Kidney (tissue), 14 donors: ENCODE results near the gene N4BP2L2. TPM values are rescaled to one million over a fixed set of nuclear protein-coding genes. Genes with fewer than 3 reads are reported as not detected.

Experiments used
- DNase-seq, 5 donors: peaks; one replicate each; pipeline ENCODE4 v3.0.0-alpha.2; 2013 to 2020
- FAIRE-seq: peaks from 2 replicates; lab custom pipeline; 2012; peaks lifted over from hg19 to GRCh38; lab: Jason Lieb, UNC
- H3K27ac ChIP-seq, 2 donors: one replicate each; pipeline ENCODE4 v1.7.0; 2013; ENCODE audit warnings: low read depth in 2 of 2, low read length in 2 of 2, inconsistent platforms in 1 of 2
- H3K27me3 ChIP-seq: one replicate; pipeline ENCODE4 v1.7.1; 2013; ENCODE audit warnings: low read length, inconsistent platforms; ENCODE audit not compliant: control insufficient read depth, insufficient read depth
- H3K36me3 ChIP-seq, 3 donors: one replicate each; pipeline versions ENCODE4 v1.7.0 to v1.7.1; 2013; ENCODE audit warnings: low read length in 3 of 3, control low read depth in 1 of 3, inconsistent platforms in 1 of 3; ENCODE audit not compliant: insufficient read depth in 3 of 3, control insufficient read depth in 2 of 3
- H3K4me1 ChIP-seq, 3 donors: one replicate each; pipeline versions ENCODE4 v1.7.0 to v1.7.1; 2013; ENCODE audit warnings: low read length in 3 of 3, inconsistent platforms in 1 of 3, low read depth in 1 of 3; ENCODE audit not compliant: control insufficient read depth in 2 of 3, insufficient read depth in 2 of 3
- H3K4me3 ChIP-seq, 3 donors: one replicate each; pipeline versions ENCODE4 v1.7.0 to v1.8.1; 2013; ENCODE audit warnings: low read length in 3 of 3, control low read depth in 1 of 3, inconsistent platforms in 1 of 3
- H3K9ac ChIP-seq, 3 donors: one replicate each; pipeline versions ENCODE4 v1.7.0 to v1.7.1; 2013; ENCODE audit warnings: low read length in 3 of 3, control low read depth in 1 of 3, inconsistent platforms in 1 of 3
- H3K9me3 ChIP-seq, 3 donors: one replicate each; pipeline versions ENCODE4 v1.7.0 to v1.7.1; 2013; ENCODE audit warnings: low read length in 3 of 3, control low read depth in 1 of 3, inconsistent platforms in 1 of 3; ENCODE audit not compliant: control insufficient read depth in 2 of 3, insufficient read depth in 1 of 3
- intact Hi-C: fragments of 100-400 bp; cut with DNase I; formaldehyde crosslinking; loops from one replicate; pipeline ENCODE4 v1.11.1; 2022
- polyA plus RNA-seq: library from polyadenylated mRNA; stranded (reverse); fragments of 350-450 nt; fragmentation: Illumina TruSeq; extraction: RNeasy Lipid Tissue Mini Kit (QIAGEN cat#74804); gene quantifications from one replicate; pipeline ENCODE4 v1.2.3, GENCODE V29; 2014; ENCODE audit warnings: low read depth, low replicate concordance; ENCODE audit not compliant: insufficient read depth
- total RNA-seq: library from RNA; stranded (reverse); fragmentation: NEBNext Ultra II Directional; extraction: Animal tissue kit (Norgen Biotek cat#: 25700); gene quantifications from one replicate; pipeline ENCODE4 v1.2.1, GENCODE V29; 2021
- TF ChIP-seq, protein P1 (sequence below): IDR thresholded peaks from 3 replicates; pipeline ENCODE4 v1.5.1; 2012; ENCODE audit warnings: mild to moderate bottlenecking, moderate library complexity, borderline replicate concordance; ENCODE audit not compliant: insufficient read depth; ENCODE audit errors: extremely low read depth
- donor health status: control.
- donor health status: control.
- donor health status: control.
- donor health status: control.
- donor health status: control.
- donor health status: DM: yes; HTN: yes; CAD: no.
- donor health status: Normal renal cell carcinoma (clear cell type).

The N4BP2L2 gene
- total and polyA plus RNA-seq, 2 donors from 2014 or later = 71.3 to 165 TPM

DNA sequence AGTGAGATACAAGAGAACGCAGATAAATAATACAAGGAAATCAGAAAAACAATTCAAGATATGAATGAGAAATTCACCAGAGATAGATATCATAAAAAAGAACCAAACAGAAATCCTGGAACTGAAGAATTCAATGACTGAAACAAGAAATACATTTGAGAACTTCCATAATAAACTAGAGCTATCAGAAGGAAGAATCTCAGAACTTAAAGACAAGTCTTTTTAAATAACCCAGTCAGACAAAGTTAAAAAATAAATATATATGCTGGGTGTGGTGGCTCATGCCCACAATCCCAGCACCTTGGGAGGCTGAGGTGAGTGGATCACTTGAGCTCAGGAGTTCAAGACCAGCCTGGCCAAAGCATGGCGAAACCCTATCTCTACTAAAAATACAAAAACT, 82.0 kb downstream of the N4BP2L2 start:
- TF ChIP-seq, protein P1, sequence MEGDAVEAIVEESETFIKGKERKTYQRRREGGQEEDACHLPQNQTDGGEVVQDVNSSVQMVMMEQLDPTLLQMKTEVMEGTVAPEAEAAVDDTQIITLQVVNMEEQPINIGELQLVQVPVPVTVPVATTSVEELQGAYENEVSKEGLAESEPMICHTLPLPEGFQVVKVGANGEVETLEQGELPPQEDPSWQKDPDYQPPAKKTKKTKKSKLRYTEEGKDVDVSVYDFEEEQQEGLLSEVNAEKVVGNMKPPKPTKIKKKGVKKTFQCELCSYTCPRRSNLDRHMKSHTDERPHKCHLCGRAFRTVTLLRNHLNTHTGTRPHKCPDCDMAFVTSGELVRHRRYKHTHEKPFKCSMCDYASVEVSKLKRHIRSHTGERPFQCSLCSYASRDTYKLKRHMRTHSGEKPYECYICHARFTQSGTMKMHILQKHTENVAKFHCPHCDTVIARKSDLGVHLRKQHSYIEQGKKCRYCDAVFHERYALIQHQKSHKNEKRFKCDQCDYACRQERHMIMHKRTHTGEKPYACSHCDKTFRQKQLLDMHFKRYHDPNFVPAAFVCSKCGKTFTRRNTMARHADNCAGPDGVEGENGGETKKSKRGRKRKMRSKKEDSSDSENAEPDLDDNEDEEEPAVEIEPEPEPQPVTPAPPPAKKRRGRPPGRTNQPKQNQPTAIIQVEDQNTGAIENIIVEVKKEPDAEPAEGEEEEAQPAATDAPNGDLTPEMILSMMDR = no peak
- peaks cover 0 to 9% (median 8%) of the 10 kb centered on the region in 3 donors for H3K9me3 ChIP-seq
- no peaks in the 10 kb centered on the region for H3K4me1 ChIP-seq
- no peak for FAIRE-seq
- H3K27me3 ChIP-seq = no peaks in the 10 kb centered on the region
- H3K9ac ChIP-seq = no peak overlapping the region
- DNase-seq = no peak
- intact Hi-C loops = no loop called here
- no peak overlapping the region for H3K27ac ChIP-seq
- no peak overlapping the region for H3K4me3 ChIP-seq
- H3K36me3 ChIP-seq = peaks cover 0 to 4% (median 0%) of the 10 kb centered on the region in 3 donors

DNA sequence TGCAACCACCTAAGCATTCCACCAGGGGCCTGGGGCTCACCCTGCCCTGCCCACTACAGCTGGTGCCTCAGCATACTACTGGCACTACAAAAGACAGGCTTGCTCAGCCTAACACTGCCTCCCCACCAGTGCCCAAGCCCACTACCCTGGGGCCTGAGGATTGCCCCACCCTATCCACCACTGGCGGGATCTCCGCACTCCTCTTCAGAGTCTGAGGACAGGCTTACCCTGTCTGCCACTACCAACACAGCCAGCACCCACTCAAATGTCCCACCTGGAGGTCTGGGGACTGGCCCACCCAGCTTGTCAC, 83.0 kb downstream of the N4BP2L2 start:
- Histone ChIP-seq H3K9ac (no peak overlapping the region), H3K9me3 (peaks cover 0 to 9% (median 8%) of the 10 kb centered on the region in 3 donors), H3K36me3 (peaks cover 0 to 4% (median 0%) of the 10 kb centered on the region in 3 donors), H3K27me3 (no peaks in the 10 kb centered on the region), H3K4me3 (no peak overlapping the region), H3K4me1 (no peaks in the 10 kb centered on the region), H3K27ac (no peak overlapping the region)
- intact Hi-C loops = no loop called here
- FAIRE-seq (no peak), DNase-seq (no peak)
- TF ChIP-seq, protein P1 = no peak

DNA sequence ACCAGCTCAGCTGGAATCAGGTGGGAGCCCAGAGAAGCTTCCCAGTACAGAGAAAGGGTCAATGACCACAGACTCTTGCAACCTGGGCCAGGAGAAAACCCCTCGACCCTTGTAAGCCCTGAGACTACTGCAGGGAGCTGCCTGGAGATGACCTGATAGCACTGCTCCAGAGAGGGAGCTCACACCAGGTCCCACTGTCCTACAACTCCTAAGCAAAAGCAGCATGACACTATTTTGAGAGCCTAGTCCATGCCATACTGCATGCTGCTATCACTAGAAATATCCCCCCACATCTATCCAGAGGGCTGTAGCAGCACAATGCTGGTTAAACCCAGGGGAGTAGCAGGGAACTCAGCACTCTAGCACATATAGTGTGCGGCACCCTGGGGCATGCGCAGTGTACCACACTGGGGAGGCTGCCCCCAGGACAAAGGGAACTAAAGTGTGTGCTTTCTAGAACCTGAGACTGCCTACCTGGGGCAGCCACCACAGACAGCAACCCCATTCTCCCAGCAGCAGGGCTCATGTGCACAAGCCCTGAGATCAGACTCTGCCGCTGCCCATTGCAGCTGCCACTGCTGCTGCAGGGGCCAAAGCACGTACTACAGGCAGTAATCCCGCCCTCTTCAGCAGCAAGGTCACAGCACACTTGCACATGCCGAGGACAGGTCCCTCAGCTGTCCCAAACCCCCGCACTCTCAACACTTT, 83.6 kb downstream of the N4BP2L2 start:
- Histone ChIP-seq H3K27ac (no peak overlapping the region), H3K9me3 (peaks cover 0 to 9% (median 8%) of the 10 kb centered on the region in 3 donors), H3K4me3 (no peak overlapping the region), H3K27me3 (no peaks in the 10 kb centered on the region), H3K36me3 (peaks cover 0 to 4% (median 0%) of the 10 kb centered on the region in 3 donors), H3K4me1 (no peaks in the 10 kb centered on the region), H3K9ac (no peak overlapping the region)
- TF ChIP-seq, protein P1 = no peak
- DNase-seq = no peak
- intact Hi-C loops = no loop called here
- no peak for FAIRE-seq
